Esophagus muscularis mucosa (tissue), 4 donors: ENCODE data around the gene TINCR. TPM values are rescaled to one million over a fixed set of nuclear protein-coding genes. Genes with fewer than 3 reads are reported as not detected.

Source experiments
- DNase-seq: peaks from one replicate; pipeline ENCODE4 v3.0.0-alpha.2; 2017; ENCODE audit errors: extremely low spot score
- H3K27ac ChIP-seq, 4 donors: fragments of 200-600 bp; sonication (generic); replicated peaks in 1 of 4; 1 replicate in 3 of 4; 2 replicates in 1 of 4; pipeline ENCODE4 v1.5.1; 2016 to 2019; ENCODE audit warnings: mild to moderate bottlenecking in 1 of 4
- H3K27me3 ChIP-seq, 4 donors: fragments of 200-600 bp; sonication (generic); one replicate each; pipeline versions ENCODE4 v1.5.1 to v1.6.0; 2016 to 2019
- H3K36me3 ChIP-seq, 4 donors: fragments of 200-600 bp; sonication (generic); one replicate each; pipeline ENCODE4 v1.5.1; 2016 to 2019
- H3K4me1 ChIP-seq, 4 donors: fragments of 200-600 bp; sonication (generic); one replicate each; pipeline ENCODE4 v1.5.1; 2016 to 2019
- H3K4me3 ChIP-seq, 4 donors: fragments of 200-600 bp; sonication (generic); 1 replicate in 2 of 4; 2 replicates in 2 of 4; pipeline ENCODE4 v1.5.1; 2016 to 2019; ENCODE audit warnings: mild to moderate bottlenecking in 4 of 4, moderate library complexity in 1 of 4
- H3K9me3 ChIP-seq, 4 donors: fragments of 200-600 bp; sonication (generic); 1 replicate in 3 of 4; 2 replicates in 1 of 4; pipeline ENCODE4 v1.5.1; 2016 to 2019
- CTCF ChIP-seq, 3 experiments: fragments of 200-600 bp in 2 of 3; fragments of 450-650 bp in 1 of 3; sonication (generic) in 2 of 3; IDR thresholded peaks; one replicate each; pipeline ENCODE4 v1.5.1; 2017 to 2019; ENCODE audit warnings: antibody characterized with exemption in 3 of 3, mild to moderate bottlenecking in 2 of 3, moderate library complexity in 1 of 3
- EP300 ChIP-seq: sonication (generic); formaldehyde crosslinking; IDR thresholded peaks from one replicate; pipeline ENCODE4 v1.6.1; 2017; ENCODE audit warnings: antibody characterized with exemption
- POLR2A ChIP-seq: fragments of 450-650 bp; IDR thresholded peaks from one replicate; pipeline ENCODE4 v1.6.1; 2017; ENCODE audit warnings: antibody characterized with exemption, moderate library complexity, mild to moderate bottlenecking, low read depth
- POLR2AphosphoS5 ChIP-seq, 2 donors: sonication (generic); formaldehyde crosslinking; IDR thresholded peaks; one replicate each; pipeline ENCODE4 v1.6.1; 2017; ENCODE audit warnings: antibody characterized with exemption in 2 of 2
- WGBS: methylation state at CpG from one replicate; pipeline ENCODE4 v1.1.5; 2018; 5-methylcytosine and 5-hydroxymethylcytosine counted together
- intact Hi-C: fragments of 100-400 bp; cut with DNase I; formaldehyde crosslinking; loops from one replicate; pipeline ENCODE4 v1.15.1; 2023
- total RNA-seq, 4 donors: library from RNA; depleted of rRNA; stranded (reverse); fragments of >200 nt; gene quantifications; one replicate each; pipeline versions ENCODE4 v1.1.0 to v1.2.1, GENCODE V29; 2016

The TINCR gene
- total RNA-seq, 4 donors from 2014 or later = 0.17 to 2.9 (median 0.33) TPM; not detected in 1

- WGBS = 81% methylated on average over 5 of the region's 5 CpGs
- no peak for TF ChIP-seq CTCF (IDR thresholded peaks at IDR 0.05)
- no peak for TF ChIP-seq EP300
- TF ChIP-seq POLR2A = no peak
- no peak for TF ChIP-seq POLR2AphosphoS5 (IDR thresholded peaks at IDR 0.05)
- H3K36me3 ChIP-seq = peaks cover 74 to 99% (median 98%) of the 10 kb centered on the region in 4 donors
- H3K27ac ChIP-seq = no peak overlapping the region
- no peaks in the 10 kb centered on the region for H3K27me3 ChIP-seq
- no peak overlapping the region for H3K4me3 ChIP-seq
- intact Hi-C loops = no loop called here
- no peaks in the 10 kb centered on the region for H3K4me1 ChIP-seq
- no peak for DNase-seq
- no peaks in the 10 kb centered on the region for H3K9me3 ChIP-seq
Observed at GRCh38 chr19:5603626-5604025, 35.9 kb upstream of the TINCR start.

GRCh38 chr19:5600797-5601196, 33.0 kb upstream of the TINCR start:
- Histone ChIP-seq H3K4me1 (no peaks in the 10 kb centered on the region), H3K27me3 (no peaks in the 10 kb centered on the region), H3K9me3 (no peaks in the 10 kb centered on the region), H3K4me3 (no peak overlapping the region), H3K27ac (no peak overlapping the region), H3K36me3 (peaks cover 80 to 99% (median 98%) of the 10 kb centered on the region in 4 donors)
- TF ChIP-seq POLR2AphosphoS5 (IDR thresholded peaks at IDR 0.05) (no peak), CTCF (IDR thresholded peaks at IDR 0.05) (no peak), POLR2A (no peak), EP300 (no peak)
- no peak for DNase-seq
- intact Hi-C loops = no loop called here
- 88% methylated on average over 8 of the region's 8 CpGs for WGBS

GRCh38 chr19:5595745-5596144, 28.0 kb upstream of the TINCR start:
- Histone ChIP-seq H3K36me3 (peaks cover 99 to 100% (median 100%) of the 10 kb centered on the region in 4 donors), H3K27ac (no peak overlapping the region), H3K9me3 (no peaks in the 10 kb centered on the region), H3K4me1 (no peaks in the 10 kb centered on the region), H3K4me3 (no peak overlapping the region), H3K27me3 (no peaks in the 10 kb centered on the region)
- no peak for TF ChIP-seq CTCF (IDR thresholded peaks at IDR 0.05)
- TF ChIP-seq POLR2AphosphoS5 (IDR thresholded peaks at IDR 0.05) = no peak
- no peak for TF ChIP-seq POLR2A
- TF ChIP-seq EP300 = no peak
- 95% methylated on average over 9 of the region's 9 CpGs for WGBS
- intact Hi-C loops = no loop called here
- DNase-seq = no peak

GRCh38 chr19:5595129-5595528, 27.4 kb upstream of the TINCR start:
- DNase-seq = no peak
- no peak overlapping the region for H3K27ac ChIP-seq
- intact Hi-C loops = no loop called here
- no peaks in the 10 kb centered on the region for H3K4me1 ChIP-seq
- TF ChIP-seq POLR2AphosphoS5 (IDR thresholded peaks at IDR 0.05) (no peak), POLR2A (no peak)
- 90% methylated on average over 16 of the region's 18 CpGs for WGBS
- no peaks in the 10 kb centered on the region for H3K27me3 ChIP-seq
- H3K4me3 ChIP-seq = no peak overlapping the region
- H3K36me3 ChIP-seq = peaks cover 99 to 100% (median 100%) of the 10 kb centered on the region in 4 donors
- no peaks in the 10 kb centered on the region for H3K9me3 ChIP-seq

- WGBS = 84% methylated on average over 7 of the region's 7 CpGs
- TF ChIP-seq CTCF (IDR thresholded peaks at IDR 0.05) = no peak
- TF ChIP-seq POLR2A = no peak
- no peak for TF ChIP-seq POLR2AphosphoS5 (IDR thresholded peaks at IDR 0.05)
- no peak for TF ChIP-seq EP300
- no peak overlapping the region for H3K4me3 ChIP-seq
- H3K9me3 ChIP-seq = no peaks in the 10 kb centered on the region
- no peak for DNase-seq
- intact Hi-C loops = no loop called here
- H3K27me3 ChIP-seq = no peaks in the 10 kb centered on the region
- H3K27ac ChIP-seq = no peak overlapping the region
- H3K4me1 ChIP-seq = no peaks in the 10 kb centered on the region
- H3K36me3 ChIP-seq = peaks cover 99 to 100% (median 100%) of the 10 kb centered on the region in 4 donors
Observed at GRCh38 chr19:5594521-5594950, 26.8 kb upstream of the TINCR start.
